GM18508 (cell line): Measurements from ENCODE around the gene EIF4E2.
"Not testable (repeated sequence)": the region's sequence is repeated elsewhere in the genome, so short reads cannot be mapped to it uniquely, and the experiment has no call there.

Experiments used
- ATAC-seq: cut with Tn5 transposase; IDR thresholded peaks from one replicate; pipeline ENCODE4 v1.9.1; 2021; ENCODE audit warnings: moderate number of reproducible peaks; ENCODE audit not compliant: insufficient read depth, unreplicated experiment

EIF4E2 gene

GRCh38 chr2:232521959-232522622 lies 28.4 kb upstream of the EIF4E2 start:
- no peak for ATAC-seq

GRCh38 chr2:232522623-232523401 lies 27.7 kb upstream of the EIF4E2 start:
- ATAC-seq: no peak

- ATAC-seq: no peak
Measured at GRCh38 chr2:232523402-232523681, 27.1 kb upstream of the EIF4E2 start.

GRCh38 chr2:232523682-232524597 lies 26.5 kb upstream of the EIF4E2 start:
- ATAC-seq: no peak

GRCh38 chr2:232524771-232525170 lies 25.7 kb upstream of the EIF4E2 start:
- ATAC-seq: no peak

- ATAC-seq: no peak
Measured at GRCh38 chr2:232525199-232525598, 25.3 kb upstream of the EIF4E2 start.

- ATAC-seq: no peak
Measured at GRCh38 chr2:232525791-232526371, 24.6 kb upstream of the EIF4E2 start, which contains the start of gene CHRND. Gene CHRND, plus strand, starts transcription at chr2:232526160. Its CDS starts 56 bp downstream, at chr2:232526216.

GRCh38 chr2:232526372-232526941 lies 24.0 kb upstream of the EIF4E2 start:
- ATAC-seq: no peak

- no peak for ATAC-seq
Measured at GRCh38 chr2:232527905-232528470, 22.5 kb upstream of the EIF4E2 start.

GRCh38 chr2:232528746-232529460 lies 21.6 kb upstream of the EIF4E2 start:
- ATAC-seq: no peak

GRCh38 chr2:232529806-232530547 lies 20.5 kb upstream of the EIF4E2 start:
- ATAC-seq: no peak

- no peak for ATAC-seq
Measured at GRCh38 chr2:232530626-232531260, 19.7 kb upstream of the EIF4E2 start.

- ATAC-seq: no peak
Measured at GRCh38 chr2:232532419-232532818, 18.1 kb upstream of the EIF4E2 start.

GRCh38 chr2:232532821-232533220 lies 17.7 kb upstream of the EIF4E2 start:
- ATAC-seq: not testable (repeated sequence)

- ATAC-seq: no peak
Measured at GRCh38 chr2:232533944-232534710, 16.4 kb upstream of the EIF4E2 start.

GRCh38 chr2:232534940-232535651 lies 15.4 kb upstream of the EIF4E2 start:
- no peak for ATAC-seq
